ENCODE results near the gene MAGI3.

MAGI3 gene

GRCh38 chr1:113533061-113533460, 142.7 kb downstream of the MAGI3 start:
- no peak overlapping the region for H3K4me3 ChIP-seq (ENCODE audit: low read depth, low read length)
- no peak for DNase-seq (ENCODE audit: low read depth)
- TF ChIP-seq MAX (IDR thresholded peaks at IDR 0.05; ENCODE audit: low read depth, low read length) (no peak), MYC (IDR thresholded peaks at IDR 0.05; ENCODE audit: low read depth, low read length) (no peak), POLR2A (IDR thresholded peaks at IDR 0.05; ENCODE audit: extremely low read depth, insufficient read length) (no peak)
- TF ChIP-seq, protein P1, sequence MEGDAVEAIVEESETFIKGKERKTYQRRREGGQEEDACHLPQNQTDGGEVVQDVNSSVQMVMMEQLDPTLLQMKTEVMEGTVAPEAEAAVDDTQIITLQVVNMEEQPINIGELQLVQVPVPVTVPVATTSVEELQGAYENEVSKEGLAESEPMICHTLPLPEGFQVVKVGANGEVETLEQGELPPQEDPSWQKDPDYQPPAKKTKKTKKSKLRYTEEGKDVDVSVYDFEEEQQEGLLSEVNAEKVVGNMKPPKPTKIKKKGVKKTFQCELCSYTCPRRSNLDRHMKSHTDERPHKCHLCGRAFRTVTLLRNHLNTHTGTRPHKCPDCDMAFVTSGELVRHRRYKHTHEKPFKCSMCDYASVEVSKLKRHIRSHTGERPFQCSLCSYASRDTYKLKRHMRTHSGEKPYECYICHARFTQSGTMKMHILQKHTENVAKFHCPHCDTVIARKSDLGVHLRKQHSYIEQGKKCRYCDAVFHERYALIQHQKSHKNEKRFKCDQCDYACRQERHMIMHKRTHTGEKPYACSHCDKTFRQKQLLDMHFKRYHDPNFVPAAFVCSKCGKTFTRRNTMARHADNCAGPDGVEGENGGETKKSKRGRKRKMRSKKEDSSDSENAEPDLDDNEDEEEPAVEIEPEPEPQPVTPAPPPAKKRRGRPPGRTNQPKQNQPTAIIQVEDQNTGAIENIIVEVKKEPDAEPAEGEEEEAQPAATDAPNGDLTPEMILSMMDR (IDR thresholded peaks at IDR 0.05; ENCODE audit: low read depth, low read length) = no peak

DNA sequence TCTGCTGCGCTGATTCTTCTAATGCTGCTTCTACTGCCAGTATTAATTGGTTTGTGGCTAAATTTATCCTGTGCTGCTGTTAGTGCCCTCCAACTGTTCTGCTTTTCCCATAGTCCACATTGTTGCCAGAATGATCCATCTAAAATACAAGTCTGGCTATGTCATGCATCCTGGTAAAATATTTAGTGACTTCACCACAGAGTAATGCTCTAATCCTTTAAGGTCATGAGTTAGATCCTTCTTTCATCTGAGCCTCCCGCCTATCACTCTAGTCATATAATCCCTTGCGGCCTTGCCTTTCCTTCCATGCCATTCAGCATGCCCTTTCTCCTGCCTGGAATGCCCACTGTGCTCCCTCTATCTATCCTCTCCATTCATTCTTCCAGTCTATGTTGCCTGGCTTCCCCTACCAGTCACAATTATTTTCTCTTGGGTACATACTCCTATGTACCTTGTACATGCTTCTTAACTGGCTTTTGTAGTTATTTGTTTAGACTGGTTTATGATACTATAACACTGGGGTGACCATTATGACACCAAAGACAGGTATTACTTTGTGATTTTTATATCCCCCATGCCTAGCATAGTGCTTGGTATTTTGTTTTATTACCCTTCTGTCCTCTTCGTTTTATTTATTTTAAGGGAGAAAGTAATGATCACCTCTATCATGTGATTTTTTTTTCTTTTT, 144.0 kb downstream of the MAGI3 start:
- DNase-seq (ENCODE audit: low read depth) = no peak
- TF ChIP-seq MYC (IDR thresholded peaks at IDR 0.05; ENCODE audit: low read depth, low read length) (no peak), POLR2A (IDR thresholded peaks at IDR 0.05; ENCODE audit: extremely low read depth, insufficient read length) (no peak), MAX (IDR thresholded peaks at IDR 0.05; ENCODE audit: low read depth, low read length) (no peak)
- TF ChIP-seq, protein P1 (IDR thresholded peaks at IDR 0.05; ENCODE audit: low read depth, low read length) = no peak
- H3K4me3 ChIP-seq (ENCODE audit: low read depth, low read length) = no peak overlapping the region

- DNase-seq (ENCODE audit: low read depth) = no peak
These were observed 144.6 kb downstream of the MAGI3 start for GRCh38 chr1:113534875-113535274.

DNA sequence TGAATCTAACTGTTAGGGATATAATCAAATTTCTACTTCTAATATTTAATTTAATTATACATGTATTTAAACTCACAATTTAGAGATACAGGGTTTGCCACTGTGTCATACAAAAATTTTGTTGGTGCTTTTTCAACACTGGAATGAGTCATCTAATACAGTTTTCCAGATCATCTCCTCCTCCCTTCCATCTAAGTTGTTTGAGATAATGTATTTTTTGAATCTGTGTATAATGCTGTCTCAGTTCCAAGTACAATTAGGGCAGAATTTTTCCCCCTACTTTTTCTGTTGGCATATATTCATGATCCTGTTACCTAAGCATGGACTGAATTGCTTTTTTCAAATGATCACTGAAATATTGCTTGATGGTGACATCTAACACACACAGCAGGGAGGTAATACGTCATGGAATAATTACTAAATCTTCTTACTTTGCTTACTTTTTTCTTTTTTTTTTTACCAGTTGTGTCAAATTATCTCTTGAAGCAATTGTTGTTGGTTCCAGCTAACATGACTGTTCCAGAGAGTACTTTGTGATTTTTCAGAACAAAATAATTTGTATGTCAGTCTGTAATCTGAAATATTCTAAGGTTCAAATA, 146.0 kb downstream of the MAGI3 start:
- DNase-seq (ENCODE audit: low read depth) = no peak
- TF ChIP-seq, protein P1 (IDR thresholded peaks at IDR 0.05; ENCODE audit: low read depth, low read length) = no peak
- TF ChIP-seq POLR2A (IDR thresholded peaks at IDR 0.05; ENCODE audit: extremely low read depth, insufficient read length) = no peak
- no peak for TF ChIP-seq MAX (IDR thresholded peaks at IDR 0.05; ENCODE audit: low read depth, low read length)
- no peak for TF ChIP-seq MYC (IDR thresholded peaks at IDR 0.05; ENCODE audit: low read depth, low read length)

More at GRCh38 chr1:113534875-113535274, 144.6 kb downstream of the MAGI3 start:
- no peak overlapping the region for H3K4me3 ChIP-seq (ENCODE audit: low read depth, low read length)
- TF ChIP-seq MYC (IDR thresholded peaks at IDR 0.05; ENCODE audit: low read depth, low read length) = no peak
- no peak for TF ChIP-seq MAX (IDR thresholded peaks at IDR 0.05; ENCODE audit: low read depth, low read length)
- no peak for TF ChIP-seq POLR2A (IDR thresholded peaks at IDR 0.05; ENCODE audit: extremely low read depth, insufficient read length)
- TF ChIP-seq, protein P1 (IDR thresholded peaks at IDR 0.05; ENCODE audit: low read depth, low read length) = no peak

DNA sequence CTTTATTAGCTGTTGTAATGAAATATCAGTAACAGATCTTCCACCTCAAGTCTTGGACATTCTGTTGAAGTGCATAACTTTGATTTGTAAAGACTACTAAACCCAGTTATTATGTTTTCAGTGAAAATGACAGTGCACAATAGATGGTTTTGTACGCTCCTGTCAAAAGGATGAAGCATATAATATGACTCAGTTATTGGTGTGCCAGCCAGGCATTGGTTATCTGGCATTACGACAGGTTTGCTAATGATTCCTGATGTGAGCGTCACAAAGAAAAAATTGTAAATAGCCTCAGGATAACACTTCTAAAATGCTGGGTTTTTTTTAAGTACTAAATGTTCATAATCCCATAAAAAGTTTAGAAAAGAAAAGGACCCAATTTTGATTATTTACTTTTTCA, 147.9 kb downstream of the MAGI3 start:
- H3K4me3 ChIP-seq (ENCODE audit: low read depth, low read length) = no peak overlapping the region
- TF ChIP-seq MAX (IDR thresholded peaks at IDR 0.05; ENCODE audit: low read depth, low read length) (no peak), MYC (IDR thresholded peaks at IDR 0.05; ENCODE audit: low read depth, low read length) (no peak), POLR2A (IDR thresholded peaks at IDR 0.05; ENCODE audit: extremely low read depth, insufficient read length) (no peak)
- TF ChIP-seq, protein P1 (IDR thresholded peaks at IDR 0.05; ENCODE audit: low read depth, low read length) = no peak
- no peak for DNase-seq (ENCODE audit: low read depth)

More for the DNA sequence above, 146.0 kb downstream of the MAGI3 start:
- H3K4me3 ChIP-seq (ENCODE audit: low read depth, low read length) = no peak overlapping the region
